AG04450 (cell line): ENCODE data around the gene GRN. TPM values are rescaled to one million over a fixed set of nuclear protein-coding genes. Genes with fewer than 3 reads are reported as not detected.
"Not testable (repeated sequence)": the region's sequence is repeated elsewhere in the genome, so short reads cannot be mapped to it uniquely, and the experiment has no call there.

Experiments
- CTCF ChIA-PET: fragments of 300-600, 350-600 bp; formaldehyde crosslinking; extraction: SDS; loops from one replicate; lab custom pipeline; 2022; ENCODE audit warnings: antibody characterized with exemption, inconsistent platforms; lab: Charles Lee
- POLR2A ChIA-PET: fragments of 350-600 bp; formaldehyde crosslinking; extraction: SDS; loops from one replicate; lab custom pipeline; 2021; ENCODE audit warnings: antibody characterized with exemption, inconsistent platforms; lab: Yijun Ruan, JAX
- DNase-seq: peaks from one replicate; pipeline ENCODE4 v3.0.0-alpha.2; 2011; ENCODE audit warnings: low read depth, low spot score
- H3K27ac ChIP-seq: one replicate; pipeline ENCODE4 v1.5.1; 2012; ENCODE audit warnings: low read depth, low read length, control low read depth
- H3K27me3 ChIP-seq: one replicate; pipeline ENCODE4 v1.6.0; 2012; ENCODE audit warnings: low read length; ENCODE audit not compliant: control insufficient read depth, insufficient read depth
- H3K4me3 ChIP-seq: 2 replicates; pipeline ENCODE4 v1.5.1; 2011; ENCODE audit warnings: mild to moderate bottlenecking, low read depth, low read length, control low read depth
- H3K9me3 ChIP-seq: 2 replicates; pipeline ENCODE4 v1.5.1; 2012; ENCODE audit warnings: low read length; ENCODE audit not compliant: control insufficient read depth, insufficient read depth
- CTCF ChIP-seq: IDR thresholded peaks from 2 replicates; pipeline ENCODE4 v1.5.1; 2011; ENCODE audit warnings: low read depth, low read length, control low read depth, inconsistent platforms
- polyA plus RNA-seq: library from polyadenylated mRNA; depleted of rRNA; stranded (reverse); fragments of >200 nt; gene quantifications from 2 replicates; pipeline ENCODE4 v1.2.3, GENCODE V29; 2011

The GRN gene
- polyA plus RNA-seq, 1 experiment: 203 TPM

DNA sequence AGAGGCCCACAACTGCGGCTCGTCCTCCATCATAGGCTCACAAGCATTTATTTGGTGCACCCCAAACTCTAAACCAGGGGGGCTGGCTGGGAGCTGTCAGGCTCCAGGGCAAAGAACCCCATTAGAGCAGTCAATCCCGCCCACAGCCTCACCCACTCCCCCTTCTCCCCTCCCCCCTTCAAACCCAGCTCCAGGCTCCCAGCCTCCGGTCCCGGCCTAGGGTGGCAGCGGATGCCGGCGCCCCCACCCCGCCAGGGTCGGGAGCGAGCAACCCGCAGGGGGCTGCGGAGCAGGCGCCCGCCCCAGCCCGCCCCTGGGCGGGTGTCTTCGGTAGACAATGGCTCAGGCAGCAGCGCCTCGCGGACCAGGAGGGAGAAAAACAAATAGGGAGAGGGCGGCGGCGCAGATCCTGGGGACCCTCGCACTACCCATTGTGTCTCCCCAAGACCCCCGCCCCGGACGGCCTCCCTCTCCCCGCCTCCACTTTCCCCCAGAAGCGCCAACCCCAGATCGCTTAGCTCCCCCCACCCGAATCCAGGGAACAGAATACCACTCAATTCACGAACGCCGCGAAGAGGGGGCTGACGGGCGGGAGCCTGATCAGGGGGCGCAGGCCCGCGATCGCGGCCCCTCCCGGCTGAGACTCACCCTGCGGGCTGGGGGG is 18.0 kb downstream of the GRN start:
- peaks cover 21% of the 10 kb centered on the region for H3K27me3 ChIP-seq
- no peaks in the 10 kb centered on the region for H3K9me3 ChIP-seq
- H3K4me3 ChIP-seq: peak overlapping the region; percentile 71
- H3K27ac ChIP-seq: no peak overlapping the region
- TF ChIP-seq CTCF: no peak
- CTCF ChIA-PET: interaction anchor here (0.6 to 2.4 kb wide), 22 partner anchors 8 to 274 kb away, joined by 3 to 18 read pairs (median 4); partner anchors contain the start of gene TMUB2
- POLR2A ChIA-PET: interaction anchor here (0.5 to 1.0 kb wide), 2 partner anchors 141 to 145 kb away, joined by 3 to 4 read pairs; no protein-coding TSS in a partner anchor
- no peak for DNase-seq

GRCh38 chr17:44363613-44364159 is 18.6 kb downstream of the GRN start, which contains the start of gene FAM171A2:
TSS of gene FAM171A2 (minus strand) at chr17:44363853. CDS start at chr17:44363714, 139 bp downstream.
- no peak within 1 kb of the TSS for H3K27ac ChIP-seq
- POLR2A ChIA-PET: interaction anchor here (0.5 to 1.0 kb wide), 2 partner anchors 142 to 145 kb away, joined by 3 to 4 read pairs; no protein-coding TSS in a partner anchor
- no peaks in the 10 kb centered on the region for H3K9me3 ChIP-seq
- peak; percentile 20 for DNase-seq
- TF ChIP-seq CTCF: peak; percentile 28; the same call in 1 of the 2 replicates
- H3K27me3 ChIP-seq: peaks cover 21% of the 10 kb centered on the region
- peak within 1 kb of the TSS; percentile 71 for H3K4me3 ChIP-seq
- CTCF ChIA-PET: interaction anchor here (0.6 to 2.4 kb wide), 21 partner anchors 12 to 280 kb away, joined by 3 to 18 read pairs (median 5); partner anchors contain the start of gene TMUB2

- DNase-seq, H3K27ac ChIP-seq, POLR2A ChIA-PET, H3K4me3 ChIP-seq, H3K9me3 ChIP-seq: not testable (repeated sequence)
- CTCF ChIA-PET: interaction anchor here (0.6 to 1.4 kb wide), 2 partner anchors 13 to 41 kb away, joined by 3 to 5 read pairs; no protein-coding TSS in a partner anchor
- peaks cover 21% of the 10 kb centered on the region for H3K27me3 ChIP-seq
Measured at GRCh38 chr17:44365051-44365450, 19.9 kb downstream of the GRN start.

DNA sequence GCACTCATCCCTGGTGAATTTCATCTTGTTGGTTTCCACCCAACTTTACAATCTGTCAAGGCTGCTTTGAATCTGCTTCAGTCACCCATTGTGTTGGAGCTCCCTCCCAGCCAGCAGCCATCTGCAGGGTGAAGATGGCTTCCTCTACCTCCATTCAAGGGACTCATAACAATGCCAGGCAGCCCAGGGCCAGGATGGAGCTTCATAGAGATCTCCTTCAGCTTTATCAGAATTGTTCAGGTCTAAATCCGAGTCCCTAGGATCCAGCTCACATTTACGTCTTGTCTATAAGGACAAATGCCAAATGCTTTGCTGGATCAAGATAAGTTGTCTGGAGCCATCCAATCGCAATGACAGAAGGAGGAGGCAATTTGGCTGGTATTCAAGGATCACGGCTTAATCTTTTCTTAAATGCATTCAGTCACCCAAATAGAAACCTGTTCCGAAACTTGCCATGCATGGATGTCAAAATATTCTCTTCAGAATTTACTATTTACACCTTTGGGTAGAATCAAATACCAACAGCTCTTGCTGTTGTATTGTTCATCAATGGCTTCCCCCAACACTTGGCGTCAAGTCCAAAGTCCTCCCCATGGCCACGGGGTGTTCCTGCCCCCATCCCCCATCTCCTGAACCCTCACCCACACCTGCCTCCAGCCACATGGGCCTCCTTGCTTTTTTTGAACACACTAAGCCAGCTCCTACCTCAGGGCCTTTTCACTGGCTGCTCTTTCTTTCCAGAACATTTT is 22.3 kb downstream of the GRN start:
- POLR2A ChIA-PET: no interaction called here
- Histone ChIP-seq H3K27ac (no peak overlapping the region), H3K9me3 (no peaks in the 10 kb centered on the region; the same call in 1 of the 2 replicates), H3K4me3 (no peak overlapping the region), H3K27me3 (peaks cover 24% of the 10 kb centered on the region)
- DNase-seq: no peak
- no peak for TF ChIP-seq CTCF
- CTCF ChIA-PET: interaction anchor here (0.9 kb wide), 1 partner anchor 8 kb away, joined by 3 read pairs; no protein-coding TSS in a partner anchor

DNA sequence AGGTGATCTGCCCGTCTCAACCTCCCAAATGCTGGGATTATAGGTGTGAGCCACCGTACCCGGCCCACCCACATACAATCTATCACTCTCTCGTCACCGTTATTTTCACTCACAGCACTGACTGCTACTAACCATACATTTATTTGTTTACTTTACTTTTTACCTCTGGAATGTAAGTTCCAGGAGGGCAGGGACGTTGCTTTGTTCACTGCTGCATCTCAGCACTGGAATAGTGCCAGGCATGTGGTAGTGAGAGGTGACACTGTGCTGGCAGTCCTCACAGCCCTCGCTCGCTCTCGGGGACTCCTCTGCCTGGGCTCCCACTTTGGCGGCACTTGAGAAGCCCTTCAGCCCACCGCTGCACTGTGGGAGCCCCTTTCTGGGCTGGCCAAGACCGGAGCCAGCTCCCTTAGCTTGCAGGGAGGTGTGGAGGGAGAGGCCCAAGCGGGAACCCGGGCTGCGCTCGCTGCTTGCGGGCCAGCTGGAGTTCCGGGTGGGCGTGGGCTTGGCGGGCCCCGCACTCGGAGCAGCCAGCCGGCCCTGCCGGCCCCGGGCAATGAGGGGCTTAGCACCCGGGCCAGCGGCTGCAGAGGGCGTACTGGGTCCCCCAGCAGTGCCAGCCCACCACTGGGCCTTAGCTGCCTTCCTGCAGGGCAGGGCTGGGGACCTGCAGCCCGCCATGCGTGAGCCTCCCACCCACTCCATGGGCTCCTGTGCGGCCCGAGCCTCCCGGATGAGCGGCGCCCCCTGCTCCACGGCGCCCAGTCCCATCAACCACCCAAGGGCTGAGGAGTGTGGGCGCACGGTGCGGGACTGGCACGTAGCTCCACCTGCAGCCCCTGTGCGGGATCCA is 23.5 kb downstream of the GRN start:
- CTCF ChIA-PET: not testable (repeated sequence)

DNA sequence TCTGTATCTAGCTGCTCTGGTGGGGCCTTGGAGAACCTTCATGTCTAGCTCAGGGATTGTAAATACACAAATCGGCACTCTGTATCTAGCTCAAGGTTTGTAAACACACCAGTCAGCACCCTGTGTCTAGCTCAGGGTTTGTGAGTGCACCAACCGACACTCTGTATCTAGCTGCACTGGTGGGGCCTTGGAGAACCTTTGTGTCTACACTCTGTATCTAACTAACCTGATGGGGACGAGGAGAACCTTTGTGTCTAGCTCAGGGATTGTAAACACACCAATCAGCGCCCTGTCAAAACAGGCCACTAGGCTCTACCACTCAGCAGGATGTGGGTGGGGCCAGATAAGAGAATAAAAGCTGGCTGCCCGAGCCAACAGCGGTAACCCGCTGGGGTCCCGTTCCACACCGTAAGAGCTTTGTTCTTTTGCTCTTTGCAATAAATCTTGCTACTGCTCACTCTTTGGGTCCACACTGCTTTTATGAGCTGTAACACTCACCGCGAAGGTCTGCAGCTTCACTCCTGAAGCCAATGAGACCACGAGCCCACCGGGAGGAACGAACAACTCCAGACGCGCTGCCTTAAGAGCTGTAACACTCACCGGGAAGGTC is 24.4 kb downstream of the GRN start:
- CTCF ChIA-PET: interaction anchor here (0.6 kb wide), 1 partner anchor 187 kb away, joined by 3 read pairs; no protein-coding TSS in a partner anchor
- H3K4me3 ChIP-seq, POLR2A ChIA-PET, H3K27ac ChIP-seq, H3K9me3 ChIP-seq, DNase-seq: not testable (repeated sequence)
- peaks cover 24% of the 10 kb centered on the region for H3K27me3 ChIP-seq

More for the DNA sequence above, 23.5 kb downstream of the GRN start:
- H3K4me3 ChIP-seq, DNase-seq, POLR2A ChIA-PET, H3K27ac ChIP-seq, H3K9me3 ChIP-seq: not testable (repeated sequence)
- peaks cover 24% of the 10 kb centered on the region for H3K27me3 ChIP-seq
